CD14-positive monocyte (primary cell): ENCODE data around the gene ZNF652. TPM values are rescaled to one million over a fixed set of nuclear protein-coding genes. Genes with fewer than 3 reads are reported as not detected.

Source experiments
- DNase-seq, 3 donors: peaks; one replicate each; pipeline ENCODE4 v3.0.0-alpha.2; 2011 to 2022
- H2AFZ ChIP-seq: 2 replicates; pipeline ENCODE4 v1.6.0; 2012; ENCODE audit warnings: mild to moderate bottlenecking, low read depth, low read length, inconsistent platforms; ENCODE audit not compliant: insufficient read depth, poor library complexity, severe bottlenecking
- H3K27ac ChIP-seq, 2 donors: 1 replicate in 1 of 2; 2 replicates in 1 of 2; pipeline ENCODE4 v1.5.1; 2012 to 2013; ENCODE audit warnings: low read length in 2 of 2, control low read depth in 1 of 2, inconsistent platforms in 1 of 2, low read depth in 1 of 2, mild to moderate bottlenecking in 1 of 2
- H3K27me3 ChIP-seq, 2 donors: one replicate each; pipeline versions ENCODE4 v1.6.0 to v1.6.1; 2011 to 2013; ENCODE audit warnings: low read length in 2 of 2; ENCODE audit not compliant: control insufficient read depth in 2 of 2, insufficient read depth in 2 of 2
- H3K36me3 ChIP-seq, 2 donors: replicated peaks in 1 of 2; 1 replicate in 1 of 2; 2 replicates in 1 of 2; pipeline versions ENCODE4 v1.5.1 to v1.6.1; 2012 to 2013; ENCODE audit warnings: low read length in 2 of 2, control low read depth in 1 of 2, inconsistent platforms in 1 of 2, mild to moderate bottlenecking in 1 of 2; ENCODE audit not compliant: insufficient read depth in 2 of 2, control insufficient read depth in 1 of 2
- H3K4me1 ChIP-seq, 2 donors: 1 replicate in 1 of 2; 2 replicates in 1 of 2; pipeline versions ENCODE4 v1.5.1 to v1.6.1; 2012 to 2013; ENCODE audit warnings: low read length in 2 of 2, control low read depth in 1 of 2, inconsistent platforms in 1 of 2, mild to moderate bottlenecking in 1 of 2, moderate library complexity in 1 of 2; ENCODE audit not compliant: insufficient read depth in 2 of 2, control insufficient read depth in 1 of 2
- H3K4me2 ChIP-seq: replicated peaks from 2 replicates; pipeline ENCODE3; 2012; ENCODE audit warnings: low read length, moderate library complexity, mild to moderate bottlenecking; ENCODE audit not compliant: poor library complexity, severe bottlenecking; ENCODE audit errors: extremely low read depth
- H3K4me3 ChIP-seq, 3 experiments: fragments of 200-600 bp in 1 of 3; sonication (generic) in 1 of 3; replicated peaks in 1 of 3; 1 replicate in 2 of 3; 2 replicates in 1 of 3; pipeline ENCODE4 v1.5.1; 2011 to 2013; ENCODE audit warnings: low read length in 3 of 3, mild to moderate bottlenecking in 3 of 3, control low read depth in 2 of 3, low read depth in 2 of 3, inconsistent platforms in 1 of 3, moderate library complexity in 1 of 3
- H3K79me2 ChIP-seq: 2 replicates; pipeline ENCODE4 v1.6.0; 2012; ENCODE audit warnings: mild to moderate bottlenecking, control low read depth, inconsistent platforms, low read length, moderate library complexity; ENCODE audit not compliant: insufficient read depth
- H3K9ac ChIP-seq: 2 replicates; pipeline ENCODE4 v1.6.0; 2017; ENCODE audit warnings: low read length, mild to moderate bottlenecking; ENCODE audit not compliant: insufficient read depth, poor library complexity, severe bottlenecking
- H3K9me3 ChIP-seq, 2 donors: replicated peaks in 1 of 2; 1 replicate in 1 of 2; 2 replicates in 1 of 2; pipeline versions ENCODE4 v1.5.1 to v1.6.1; 2012 to 2013; ENCODE audit warnings: low read length in 2 of 2, control low read depth in 1 of 2; ENCODE audit not compliant: control insufficient read depth in 1 of 2, insufficient read depth in 1 of 2
- H4K20me1 ChIP-seq: 2 replicates; pipeline ENCODE4 v1.6.0; 2012; ENCODE audit warnings: mild to moderate bottlenecking, low read length, control low read depth, moderate library complexity; ENCODE audit not compliant: insufficient read depth
- H3K27ac Mint-ChIP-seq, 7 donors: one replicate each; pipeline ENCODE4 v1.8.0; 2020; ENCODE audit warnings: mild to moderate bottlenecking in 7 of 7, mixed read lengths in 7 of 7, moderate library complexity in 6 of 7, inconsistent platforms in 2 of 7
- H3K27me3 Mint-ChIP-seq, 3 donors: one replicate each; pipeline ENCODE4 v1.8.0; 2021 to 2022; ENCODE audit warnings: low read depth in 3 of 3, mild to moderate bottlenecking in 3 of 3, mixed read lengths in 3 of 3, moderate library complexity in 3 of 3, inconsistent platforms in 1 of 3
- H3K36me3 Mint-ChIP-seq, 2 donors: one replicate each; pipeline ENCODE4 v1.8.0; 2020; ENCODE audit warnings: mixed read lengths in 2 of 2, inconsistent platforms in 1 of 2, mild to moderate bottlenecking in 1 of 2
- H3K4me1 Mint-ChIP-seq: one replicate; pipeline ENCODE4 v1.8.0; 2020; ENCODE audit warnings: mild to moderate bottlenecking, mixed read lengths
- H3K4me3 Mint-ChIP-seq, 2 donors: one replicate each; pipeline ENCODE4 v1.8.0; 2020; ENCODE audit warnings: mild to moderate bottlenecking in 2 of 2, mixed read lengths in 2 of 2, moderate library complexity in 1 of 2
- H3K9me3 Mint-ChIP-seq, 7 donors: one replicate each; pipeline ENCODE4 v1.8.0; 2020 to 2022; ENCODE audit warnings: mixed read lengths in 7 of 7, mild to moderate bottlenecking in 6 of 7, moderate library complexity in 6 of 7, inconsistent platforms in 2 of 7
- WGBS: methylation state at CpG from one replicate; pipeline ENCODE4 v1.1.5; 2013; ENCODE audit warnings: missing lambda C conversion rate; ENCODE audit not compliant: insufficient coverage; 5-methylcytosine and 5-hydroxymethylcytosine counted together
- intact Hi-C, 2 donors: fragments of 100-400 bp; cut with micrococcal nuclease; formaldehyde crosslinking; loops; one replicate each; pipeline versions ENCODE4 v1.15.0 to v1.15.1; 2023
- polyA plus RNA-seq, 3 donors: library from polyadenylated mRNA; depleted of rRNA in 1 of 3; unstranded in 2 of 3; stranded (reverse) in 1 of 3; fragments of 300-500 nt in 2 of 3; fragments of >200 nt in 1 of 3; fragmentation: Illumina TruSeq in 2 of 3; gene quantifications; 1 replicate in 2 of 3; 2 replicates in 1 of 3; pipeline ENCODE4 v1.2.3, GENCODE V29; 2012 to 2021
- TF ChIP-seq, protein P1 (sequence below): fragments of 200-600 bp; IDR thresholded peaks from one replicate; pipeline ENCODE4 v1.8.0; 2022; ENCODE audit warnings: antibody characterized with exemption, mild to moderate bottlenecking

The ZNF652 gene
- polyA plus RNA-seq, 3 donors, result 16.9 to 19.8 (median 18.8) TPM

DNA sequence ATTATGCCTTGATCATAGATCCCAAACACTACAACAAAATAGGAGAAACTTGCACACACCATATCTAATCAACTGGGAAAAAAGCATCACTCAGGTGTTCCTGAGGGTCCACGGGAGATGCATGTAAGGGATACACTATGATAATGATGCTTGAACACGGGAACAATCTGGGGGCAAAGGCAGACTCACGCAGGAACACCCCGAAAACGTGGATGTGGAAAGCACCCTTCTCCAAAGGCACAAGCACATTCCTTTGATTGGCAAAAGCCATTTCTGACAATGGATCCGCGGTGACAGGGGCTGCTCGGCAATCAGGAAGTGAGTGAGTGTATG, 1.3 kb downstream of the ZNF652 start:
- H2AFZ ChIP-seq, result peak overlapping the region; percentile 87
- DNase-seq, result peak; percentile 33 to 54 (median 49)
- H3K4me1 ChIP-seq, result peaks cover 36 to 42% of the 10 kb centered on the region in 2 donors
- peaks cover 2 to 7% of the 10 kb centered on the region in 2 donors for H3K36me3 Mint-ChIP-seq
- H3K4me3 Mint-ChIP-seq, result peak overlapping the region; percentile 90 to 99
- H3K79me2 ChIP-seq, result peaks cover 59% of the 10 kb centered on the region
- H3K9me3 ChIP-seq, result no peaks in the 10 kb centered on the region
- intact Hi-C loops, result loop anchor here (5.0 kb wide), 2 partner anchors 37 to 43 kb away; no protein-coding TSS in a partner anchor
- H3K4me2 ChIP-seq, result peak overlapping the region; percentile 90
- H3K27me3 Mint-ChIP-seq, result no peaks in the 10 kb centered on the region
- peaks cover 0 to 3% (median 0%) of the 10 kb centered on the region in 7 donors for H3K9me3 Mint-ChIP-seq
- peak overlapping the region in 1 of 2 donors; percentile 89 for H3K27ac ChIP-seq
- whole genome bisulfite sequencing, result 0% methylated on average over 7 of the region's 8 CpGs
- peaks cover 54% of the 10 kb centered on the region for H4K20me1 ChIP-seq
- TF ChIP-seq, protein P1, sequence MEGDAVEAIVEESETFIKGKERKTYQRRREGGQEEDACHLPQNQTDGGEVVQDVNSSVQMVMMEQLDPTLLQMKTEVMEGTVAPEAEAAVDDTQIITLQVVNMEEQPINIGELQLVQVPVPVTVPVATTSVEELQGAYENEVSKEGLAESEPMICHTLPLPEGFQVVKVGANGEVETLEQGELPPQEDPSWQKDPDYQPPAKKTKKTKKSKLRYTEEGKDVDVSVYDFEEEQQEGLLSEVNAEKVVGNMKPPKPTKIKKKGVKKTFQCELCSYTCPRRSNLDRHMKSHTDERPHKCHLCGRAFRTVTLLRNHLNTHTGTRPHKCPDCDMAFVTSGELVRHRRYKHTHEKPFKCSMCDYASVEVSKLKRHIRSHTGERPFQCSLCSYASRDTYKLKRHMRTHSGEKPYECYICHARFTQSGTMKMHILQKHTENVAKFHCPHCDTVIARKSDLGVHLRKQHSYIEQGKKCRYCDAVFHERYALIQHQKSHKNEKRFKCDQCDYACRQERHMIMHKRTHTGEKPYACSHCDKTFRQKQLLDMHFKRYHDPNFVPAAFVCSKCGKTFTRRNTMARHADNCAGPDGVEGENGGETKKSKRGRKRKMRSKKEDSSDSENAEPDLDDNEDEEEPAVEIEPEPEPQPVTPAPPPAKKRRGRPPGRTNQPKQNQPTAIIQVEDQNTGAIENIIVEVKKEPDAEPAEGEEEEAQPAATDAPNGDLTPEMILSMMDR, result no peak
- peak overlapping the region; percentile 93 for H3K9ac ChIP-seq
- peak overlapping the region; percentile 75 to 96 (median 95) for H3K27ac Mint-ChIP-seq
- H3K4me1 Mint-ChIP-seq, result peaks cover 44% of the 10 kb centered on the region
- H3K27me3 ChIP-seq, result no peaks in the 10 kb centered on the region
- H3K4me3 ChIP-seq, result peak overlapping the region; percentile 94 to 98 (median 97)
- no peaks in the 10 kb centered on the region for H3K36me3 ChIP-seq

DNA sequence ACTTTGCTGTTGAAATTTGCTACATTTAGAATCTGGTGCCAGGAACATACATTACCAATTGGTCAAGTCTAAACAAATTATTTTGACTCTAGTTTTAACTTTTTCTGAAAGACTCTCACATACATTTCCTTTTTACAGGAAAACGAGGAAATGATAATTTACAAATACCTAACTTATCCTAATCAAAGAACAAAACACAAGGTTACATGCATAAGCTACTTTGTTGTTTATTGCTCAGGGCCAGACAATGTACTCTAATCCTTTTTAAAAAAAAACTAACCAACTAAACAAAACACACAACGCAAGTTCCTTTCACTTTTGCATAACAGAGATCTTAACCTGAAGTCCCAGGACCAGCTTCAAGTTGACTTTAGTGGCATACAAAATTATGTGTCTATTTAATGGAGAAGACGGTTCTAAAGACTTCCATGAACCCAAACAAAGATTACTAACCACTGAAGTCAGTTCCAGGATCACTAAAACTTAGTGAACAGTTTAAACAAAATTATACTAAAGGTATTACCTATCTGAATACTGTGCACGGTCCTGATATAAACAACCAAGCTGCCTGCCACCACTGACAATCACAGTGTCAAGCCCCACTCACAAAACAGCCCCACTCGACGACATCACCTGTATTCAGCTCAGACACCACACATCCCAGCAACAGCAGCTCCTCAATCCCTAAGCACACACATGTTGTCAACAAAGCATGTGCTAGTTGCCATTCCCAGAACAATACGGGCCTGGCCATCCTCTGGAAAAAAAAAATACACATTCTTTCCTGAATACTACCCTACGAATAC, 1.9 kb downstream of the ZNF652 start:
- no peaks in the 10 kb centered on the region for H3K36me3 ChIP-seq
- Mint-ChIP-seq H3K27ac (peak overlapping the region; percentile 75 to 96 (median 93)), H3K9me3 (peaks cover 0 to 3% (median 0%) of the 10 kb centered on the region in 7 donors), H3K36me3 (peaks cover under 1 to 7% of the 10 kb centered on the region in 2 donors), H3K27me3 (no peaks in the 10 kb centered on the region), H3K4me1 (peaks cover 42% of the 10 kb centered on the region), H3K4me3 (peak overlapping the region; percentile 90 to 99)
- peak overlapping the region; percentile 93 for H3K9ac ChIP-seq
- peaks cover 36 to 42% of the 10 kb centered on the region in 2 donors for H3K4me1 ChIP-seq
- peaks cover 64% of the 10 kb centered on the region for H3K79me2 ChIP-seq
- H3K27me3 ChIP-seq, result no peaks in the 10 kb centered on the region
- TF ChIP-seq, protein P1, result no peak
- intact Hi-C loops, result loop anchor here (5.0 kb wide), 2 partner anchors 37 to 43 kb away; no protein-coding TSS in a partner anchor
- H3K4me3 ChIP-seq, result peak overlapping the region; percentile 94 to 98 (median 97)
- 2% methylated on average over 5 of the region's 8 CpGs for WGBS
- H3K4me2 ChIP-seq, result peak overlapping the region; percentile 90
- no peaks in the 10 kb centered on the region for H3K9me3 ChIP-seq
- peak overlapping the region in 1 of 2 donors; percentile 89 for H3K27ac ChIP-seq
- H2AFZ ChIP-seq, result peak overlapping the region; percentile 87
- DNase-seq, result no peak
- H4K20me1 ChIP-seq, result peaks cover 58% of the 10 kb centered on the region
